Measurements from ENCODE around the gene ROBO1.

- TF ChIP-seq, protein P1, sequence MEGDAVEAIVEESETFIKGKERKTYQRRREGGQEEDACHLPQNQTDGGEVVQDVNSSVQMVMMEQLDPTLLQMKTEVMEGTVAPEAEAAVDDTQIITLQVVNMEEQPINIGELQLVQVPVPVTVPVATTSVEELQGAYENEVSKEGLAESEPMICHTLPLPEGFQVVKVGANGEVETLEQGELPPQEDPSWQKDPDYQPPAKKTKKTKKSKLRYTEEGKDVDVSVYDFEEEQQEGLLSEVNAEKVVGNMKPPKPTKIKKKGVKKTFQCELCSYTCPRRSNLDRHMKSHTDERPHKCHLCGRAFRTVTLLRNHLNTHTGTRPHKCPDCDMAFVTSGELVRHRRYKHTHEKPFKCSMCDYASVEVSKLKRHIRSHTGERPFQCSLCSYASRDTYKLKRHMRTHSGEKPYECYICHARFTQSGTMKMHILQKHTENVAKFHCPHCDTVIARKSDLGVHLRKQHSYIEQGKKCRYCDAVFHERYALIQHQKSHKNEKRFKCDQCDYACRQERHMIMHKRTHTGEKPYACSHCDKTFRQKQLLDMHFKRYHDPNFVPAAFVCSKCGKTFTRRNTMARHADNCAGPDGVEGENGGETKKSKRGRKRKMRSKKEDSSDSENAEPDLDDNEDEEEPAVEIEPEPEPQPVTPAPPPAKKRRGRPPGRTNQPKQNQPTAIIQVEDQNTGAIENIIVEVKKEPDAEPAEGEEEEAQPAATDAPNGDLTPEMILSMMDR (IDR thresholded peaks at IDR 0.05; ENCODE audit: insufficient read depth, low read length, poor library complexity, severe bottlenecking), result no peak
- TF ChIP-seq EZH2phosphoT487 (conservative IDR thresholded peaks at IDR 0.05; ENCODE audit: low read length), result no peak
Measured at GRCh38 chr3:78908236-78908635, 859.6 kb downstream of the ROBO1 start.
